Ammon's horn (tissue), 1 donor: ENCODE results near the gene LPIN1.

Source experiments
- DNase-seq: peaks from one replicate; pipeline ENCODE4 v3.0.0-alpha.2; 2016; ENCODE audit warnings: low spot score

LPIN1 gene

DNA sequence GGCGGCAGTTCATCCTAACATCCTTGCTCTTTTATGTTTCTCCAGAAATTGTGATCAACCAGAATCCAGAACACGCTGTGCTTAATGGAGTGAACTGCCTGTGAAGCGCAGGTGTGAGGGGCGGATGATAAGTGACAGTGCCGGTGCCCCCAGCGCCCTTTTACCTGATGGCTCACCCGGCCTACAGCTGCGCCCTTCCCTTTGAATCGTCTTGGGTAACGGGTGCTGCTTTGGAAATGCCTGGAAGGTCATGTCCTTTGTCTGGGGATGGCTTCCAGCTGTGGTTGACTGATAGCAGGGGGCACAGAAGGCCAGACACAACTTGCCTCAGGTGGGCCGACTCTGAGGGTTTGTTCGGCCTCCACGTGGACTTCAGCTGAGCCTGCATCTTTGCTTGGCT, 119.4 kb downstream of the LPIN1 start:
- no peak for DNase-seq

- DNase-seq = no peak
These were observed 120.2 kb downstream of the LPIN1 start for GRCh38 chr2:11866358-11867335.

DNA sequence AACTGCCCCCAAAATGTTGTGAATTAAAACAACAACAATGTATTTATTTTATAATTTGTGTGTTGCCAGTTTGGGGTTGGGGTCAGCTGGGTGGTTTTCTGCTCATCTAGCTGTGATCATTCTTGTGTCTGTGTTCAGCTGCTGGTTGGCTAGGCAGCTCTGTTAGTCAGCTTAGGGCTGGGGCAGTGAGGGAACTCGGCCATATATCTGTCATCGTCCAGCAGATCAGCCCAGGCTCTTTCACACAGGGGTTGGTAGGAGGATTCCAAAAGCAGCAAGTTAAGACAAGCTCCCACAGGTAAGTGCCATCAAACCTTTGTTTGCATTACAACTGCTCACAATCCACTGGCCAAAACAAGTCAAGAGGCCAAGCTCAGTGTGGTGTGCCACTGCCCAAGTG, 121.5 kb downstream of the LPIN1 start:
- no peak for DNase-seq

DNA sequence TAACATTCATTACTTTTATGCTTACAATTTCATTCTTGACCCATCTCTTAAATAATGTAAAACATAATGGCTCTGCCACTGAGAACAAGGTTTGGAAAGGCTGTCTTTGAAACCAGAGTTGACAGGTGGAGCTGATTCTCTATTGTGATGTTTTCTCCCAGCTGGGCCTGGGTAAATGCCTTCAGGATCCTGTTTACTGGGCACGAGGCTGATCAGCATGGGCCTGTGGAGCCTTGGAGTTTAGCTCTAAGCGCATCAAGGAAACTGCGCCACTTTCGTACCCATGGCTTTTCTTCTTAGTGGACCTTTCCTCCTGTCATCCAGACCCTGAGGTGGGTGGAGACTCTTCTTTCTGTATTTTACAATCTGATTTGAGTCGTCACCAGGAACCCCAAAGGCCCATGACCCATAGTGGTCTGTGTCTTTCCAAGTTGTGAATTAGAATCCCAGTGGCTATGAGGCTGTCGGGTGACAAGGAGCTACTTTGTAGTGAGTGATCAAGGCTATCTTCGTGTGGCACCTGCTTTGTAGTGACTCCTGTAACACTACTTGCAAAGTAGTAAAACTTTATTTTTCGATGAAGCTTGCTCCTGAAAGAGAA, 123.1 kb downstream of the LPIN1 start:
- DNase-seq = no peak

DNA sequence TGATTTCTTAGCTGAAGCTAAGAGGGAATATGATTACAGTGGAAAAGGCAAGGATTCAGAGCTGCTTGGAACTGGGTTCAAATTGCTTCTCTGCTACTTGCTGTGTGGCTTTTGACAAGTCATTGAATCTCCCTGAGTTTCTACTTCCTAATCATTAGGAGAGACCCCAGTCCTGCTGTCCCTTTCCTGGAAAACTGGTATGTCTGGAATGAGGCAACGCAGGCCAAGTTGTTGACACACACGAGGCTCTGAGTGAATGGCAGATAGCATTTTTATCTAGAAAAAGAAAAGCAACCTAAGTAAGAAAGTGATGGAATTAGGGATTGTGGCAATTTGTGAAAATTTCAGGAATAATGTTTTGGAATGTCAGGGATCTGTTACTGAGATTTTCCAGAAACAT, 123.6 kb downstream of the LPIN1 start:
- no peak for DNase-seq

- DNase-seq = no peak
These were observed 124.2 kb downstream of the LPIN1 start for GRCh38 chr2:11870584-11870983.

- DNase-seq = no peak
These were observed 125.0 kb downstream of the LPIN1 start for GRCh38 chr2:11871421-11871820.

GRCh38 chr2:11872247-11872947, 126.0 kb downstream of the LPIN1 start:
- no peak for DNase-seq

- no peak for DNase-seq
These were observed 126.5 kb downstream of the LPIN1 start for GRCh38 chr2:11872948-11873269.

DNA sequence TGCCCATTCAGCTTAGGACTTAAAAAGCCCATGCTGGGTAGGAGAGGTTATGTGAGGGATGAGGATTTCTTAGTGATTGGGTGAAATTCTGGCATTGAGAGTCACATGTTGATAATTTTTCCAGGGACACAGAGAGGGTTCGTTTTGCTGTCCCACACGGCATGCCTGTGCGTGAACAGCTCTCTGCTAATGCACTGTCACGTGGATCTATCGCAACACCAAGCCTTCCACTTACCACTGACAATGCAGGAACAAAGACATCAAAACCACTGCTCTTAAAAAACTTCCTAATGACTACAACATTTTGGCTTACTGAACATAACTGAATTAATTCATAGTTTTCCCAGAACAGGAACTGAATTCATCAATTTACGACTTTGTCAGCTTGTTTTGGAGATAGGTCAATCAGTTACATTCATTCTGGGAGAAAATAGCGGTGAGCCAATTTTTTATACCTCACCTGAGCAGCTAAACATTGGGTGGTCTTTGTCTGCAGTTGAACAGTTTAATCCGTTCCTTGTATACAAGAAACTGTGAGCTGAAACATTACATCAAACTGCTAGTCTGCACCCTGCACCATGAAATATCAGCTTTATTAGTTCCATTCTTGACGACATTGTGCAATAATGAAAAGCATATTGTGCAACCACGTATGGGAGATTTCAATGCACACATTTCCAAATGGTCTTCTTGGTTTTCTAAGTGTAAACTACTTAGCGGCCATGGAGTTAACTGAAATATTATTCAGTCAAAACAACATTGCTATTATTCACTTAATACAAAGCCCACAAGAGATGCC, 127.1 kb downstream of the LPIN1 start:
- no peak for DNase-seq

DNA sequence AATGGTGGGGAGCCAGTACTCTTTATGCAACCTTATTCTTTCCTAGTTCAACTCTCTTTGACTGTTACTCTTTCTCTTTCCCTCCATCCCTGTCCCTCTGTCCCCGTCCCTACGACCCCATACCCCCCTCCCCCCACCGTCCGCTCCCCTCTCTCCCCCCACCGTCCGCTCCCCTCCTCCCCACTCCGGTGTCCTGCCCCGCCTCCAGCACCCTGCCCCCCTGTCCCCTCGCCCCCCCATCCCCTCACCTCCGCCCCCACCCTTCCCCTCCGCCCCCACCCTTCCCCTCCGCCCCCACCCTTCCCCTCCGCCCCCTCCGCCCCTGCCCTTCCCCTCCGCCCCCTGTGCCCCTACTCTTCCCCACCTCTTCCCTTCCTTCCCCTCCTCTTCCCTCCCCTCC, 128.4 kb downstream of the LPIN1 start:
- DNase-seq = no peak

DNA sequence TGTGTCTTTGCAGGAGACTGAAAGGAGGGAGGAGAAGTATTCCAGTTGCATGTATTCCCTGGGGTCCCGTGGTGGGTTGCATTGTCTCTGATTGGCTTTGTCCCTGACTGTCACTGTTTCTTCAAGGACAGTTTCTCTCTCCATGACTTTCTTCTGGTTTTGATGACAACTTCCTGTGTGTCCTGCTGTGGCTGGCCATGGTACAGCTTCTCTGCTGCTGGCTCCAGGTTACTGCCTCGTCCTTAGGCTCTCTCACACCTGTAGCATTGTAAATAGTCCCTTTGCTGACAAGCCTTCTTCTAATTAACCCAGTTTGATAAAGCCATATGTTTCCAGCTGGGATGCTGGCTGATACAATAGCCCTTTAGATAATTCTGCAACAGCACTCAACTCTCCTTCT, 129.0 kb downstream of the LPIN1 start:
- no peak for DNase-seq

DNA sequence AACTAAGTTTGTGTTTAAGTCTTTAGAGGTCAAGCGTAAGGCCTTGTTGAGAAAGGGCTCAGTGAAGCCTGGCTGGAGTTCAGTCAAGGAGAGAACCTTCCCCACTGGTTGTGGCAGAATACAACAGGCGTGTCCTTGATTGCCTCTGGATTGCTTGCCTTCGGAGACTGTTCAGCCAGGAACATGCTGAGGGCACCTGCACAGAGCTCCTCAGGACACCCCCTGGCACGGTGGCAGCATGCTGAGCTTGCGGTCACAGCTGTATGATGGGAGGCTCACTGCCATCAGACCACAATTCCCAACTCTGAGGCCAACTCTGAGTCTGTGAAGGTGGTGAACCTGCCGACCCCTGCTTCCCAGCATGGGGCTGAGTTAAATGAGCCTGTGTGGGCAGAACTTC, 130.0 kb downstream of the LPIN1 start:
- DNase-seq = no peak

DNA sequence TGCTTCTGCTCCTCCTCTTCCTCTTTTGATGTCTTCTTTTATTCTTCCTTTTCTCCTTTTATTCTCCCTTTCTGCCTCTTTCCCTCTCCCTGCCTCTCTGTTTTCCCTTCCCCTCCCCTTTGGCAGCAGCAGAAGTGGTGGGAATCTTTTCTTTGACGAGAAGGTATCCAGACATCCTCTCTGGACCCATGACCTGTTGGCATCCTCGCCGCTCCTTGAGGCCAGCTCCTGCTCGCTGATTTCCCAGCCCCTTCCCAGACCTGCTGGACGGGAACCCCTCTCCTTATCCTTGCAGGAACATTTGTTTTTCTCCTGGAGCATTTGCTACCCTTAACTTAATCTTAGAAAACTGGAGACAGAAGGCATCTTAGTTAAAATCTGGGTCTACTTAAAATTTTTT, 130.5 kb downstream of the LPIN1 start:
- DNase-seq = no peak
